Middle frontal gyrus (tissue), 1 donor: Measurements from ENCODE around the gene KLC1.

ENCODE experiments used
- DNase-seq: peaks from one replicate; pipeline ENCODE4 v3.0.0-alpha.2; 2015; ENCODE audit warnings: low spot score; ENCODE audit errors: extremely low spot score

KLC1 gene

GRCh38 chr14:103734081-103734888 lies 105.3 kb downstream of the KLC1 start:
- DNase-seq, result no peak

- DNase-seq, result no peak
These were observed 106.0 kb downstream of the KLC1 start for GRCh38 chr14:103735022-103735421.

- no peak for DNase-seq
These were observed 106.4 kb downstream of the KLC1 start for GRCh38 chr14:103735439-103735814.

GRCh38 chr14:103735815-103736545 lies 107.0 kb downstream of the KLC1 start:
- no peak for DNase-seq

GRCh38 chr14:103736546-103737431 lies 107.8 kb downstream of the KLC1 start:
- no peak for DNase-seq

- DNase-seq, result no peak
These were observed 108.5 kb downstream of the KLC1 start for GRCh38 chr14:103737432-103738045.

- no peak for DNase-seq
These were observed 109.2 kb downstream of the KLC1 start for GRCh38 chr14:103738166-103738565.

- DNase-seq, result no peak
These were observed 109.9 kb downstream of the KLC1 start for GRCh38 chr14:103738701-103739451.

GRCh38 chr14:103739466-103739792 lies 110.4 kb downstream of the KLC1 start:
- DNase-seq, result no peak

GRCh38 chr14:103739793-103740501 lies 110.9 kb downstream of the KLC1 start:
- no peak for DNase-seq

GRCh38 chr14:103740991-103741689 lies 112.1 kb downstream of the KLC1 start:
- DNase-seq, result no peak

GRCh38 chr14:103741876-103742275 lies 112.9 kb downstream of the KLC1 start:
- DNase-seq, result no peak

GRCh38 chr14:103742499-103743255 lies 113.7 kb downstream of the KLC1 start:
- DNase-seq, result no peak

- no peak for DNase-seq
These were observed 114.7 kb downstream of the KLC1 start for GRCh38 chr14:103743691-103744090.

- no peak for DNase-seq
These were observed 115.8 kb downstream of the KLC1 start for GRCh38 chr14:103744621-103745395.

GRCh38 chr14:103745424-103745823 lies 116.4 kb downstream of the KLC1 start:
- no peak for DNase-seq

- DNase-seq, result no peak
These were observed 117.7 kb downstream of the KLC1 start for GRCh38 chr14:103746701-103747100.

GRCh38 chr14:103748534-103748857 lies 119.5 kb downstream of the KLC1 start:
- no peak for DNase-seq
